Thymus (tissue), 11 donors: ENCODE data around the gene CCL7. TPM values are rescaled to one million over a fixed set of nuclear protein-coding genes. Genes with fewer than 3 reads are reported as not detected.

ENCODE experiments used
- DNase-seq, 9 donors: peaks; one replicate each; pipeline ENCODE4 v3.0.0-alpha.2; 2013; ENCODE audit warnings: low spot score in 9 of 9, low read depth in 6 of 9, missing footprints in 1 of 9
- H3K27ac ChIP-seq, 2 donors: one replicate each; pipeline ENCODE4 v1.5.1; 2013; ENCODE audit warnings: control low read depth in 1 of 2, low read depth in 1 of 2, low read length in 1 of 2, mild to moderate bottlenecking in 1 of 2, moderate library complexity in 1 of 2
- H3K27me3 ChIP-seq, 2 donors: one replicate each; pipeline ENCODE4 v1.5.1; 2013; ENCODE audit warnings: low read length in 1 of 2; ENCODE audit not compliant: control insufficient read depth in 2 of 2, insufficient read depth in 1 of 2
- H3K36me3 ChIP-seq, 2 donors: one replicate each; pipeline ENCODE4 v1.5.1; 2013; ENCODE audit warnings: low read length in 1 of 2, mild to moderate bottlenecking in 1 of 2, moderate library complexity in 1 of 2; ENCODE audit not compliant: control insufficient read depth in 2 of 2, insufficient read depth in 2 of 2
- H3K4me1 ChIP-seq, 2 donors: one replicate each; pipeline ENCODE4 v1.5.1; 2013; ENCODE audit warnings: low read length in 2 of 2; ENCODE audit not compliant: control insufficient read depth in 2 of 2, insufficient read depth in 2 of 2
- H3K4me3 ChIP-seq, 2 donors: one replicate each; pipeline ENCODE4 v1.5.1; 2013; ENCODE audit warnings: low read length in 2 of 2, control low read depth in 1 of 2, mild to moderate bottlenecking in 1 of 2
- H3K9me3 ChIP-seq, 2 donors: one replicate each; pipeline ENCODE4 v1.5.1; 2013; ENCODE audit warnings: low read length in 1 of 2, mild to moderate bottlenecking in 1 of 2; ENCODE audit not compliant: control insufficient read depth in 2 of 2, insufficient read depth in 1 of 2
- WGBS: extraction: QIAGEN DNeasy Blood & Tissue Kit; methylation state at CpG from one replicate; pipeline ENCODE4 v1.1.7; 2013; 5-methylcytosine and 5-hydroxymethylcytosine counted together
- polyA plus RNA-seq: library from polyadenylated mRNA; stranded (reverse); fragments of 200-250 nt; gene quantifications from one replicate; pipeline ENCODE4 v1.2.3, GENCODE V29; 2013
- total RNA-seq: library from RNA; stranded (reverse); fragments of 120-200 nt; gene quantifications from one replicate; pipeline ENCODE4 v1.2.4, GENCODE V29; 2013
- donor health status: healthy.

CCL7 gene
- total and polyA plus RNA-seq, 2 donors, result 0.47 to 5.4 TPM

DNA sequence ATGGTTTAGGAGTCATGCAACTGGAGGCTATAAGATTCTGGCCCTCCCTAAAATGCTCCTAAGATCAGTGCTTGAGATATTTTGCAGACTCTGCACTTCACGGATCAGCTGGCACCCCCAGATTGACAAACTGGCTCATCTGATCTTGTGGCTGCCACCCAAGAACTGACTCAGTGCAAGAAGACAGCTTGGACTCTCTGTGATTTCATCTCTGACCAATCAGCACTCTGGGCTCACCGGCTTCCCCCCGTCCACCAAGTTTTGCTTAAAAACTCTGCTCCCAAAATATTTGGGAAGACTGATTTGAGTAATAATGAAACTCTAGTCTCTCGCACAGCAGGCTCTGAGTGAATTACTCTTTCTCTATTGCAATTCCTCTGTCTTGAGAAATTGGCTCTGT, 41.2 kb upstream of the CCL7 start:
- no peak overlapping the region for H3K27ac ChIP-seq
- H3K9me3 ChIP-seq, result peaks cover 0 to 3% of the 10 kb centered on the region in 2 donors
- peaks cover 3 to 6% of the 10 kb centered on the region in 2 donors for H3K4me1 ChIP-seq
- no peaks in the 10 kb centered on the region for H3K27me3 ChIP-seq
- no peaks in the 10 kb centered on the region for H3K36me3 ChIP-seq
- no peak overlapping the region for H3K4me3 ChIP-seq
- DNase-seq, result no peak
- 95% methylated on average over 4 of the region's 4 CpGs for WGBS

DNA sequence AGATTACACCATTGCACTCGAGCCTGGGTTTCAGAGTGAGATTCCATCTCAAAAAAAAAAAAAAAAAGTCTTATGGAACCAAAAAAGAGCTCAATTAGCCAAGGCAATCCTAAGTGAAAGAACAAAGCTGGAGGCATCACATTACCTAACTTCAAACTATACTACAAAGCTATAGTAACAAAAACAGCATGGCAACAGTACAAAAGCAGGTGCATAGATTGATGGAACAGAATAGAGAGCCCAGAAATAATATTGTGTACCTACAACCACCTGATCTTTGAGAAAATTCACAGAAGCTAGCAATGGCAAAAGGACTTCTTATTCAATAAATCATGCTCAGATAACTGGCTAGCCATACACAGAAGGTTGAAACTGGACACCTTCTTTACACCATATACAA, 39.7 kb upstream of the CCL7 start:
- no peak for DNase-seq
- Histone ChIP-seq H3K36me3 (no peaks in the 10 kb centered on the region), H3K27me3 (no peaks in the 10 kb centered on the region), H3K4me1 (peaks cover 5 to 20% of the 10 kb centered on the region in 2 donors), H3K4me3 (no peak overlapping the region), H3K9me3 (peaks cover 0 to 3% of the 10 kb centered on the region in 2 donors), H3K27ac (no peak overlapping the region)
- WGBS, result 97% methylated on average over 1 of the region's 1 CpG

DNA sequence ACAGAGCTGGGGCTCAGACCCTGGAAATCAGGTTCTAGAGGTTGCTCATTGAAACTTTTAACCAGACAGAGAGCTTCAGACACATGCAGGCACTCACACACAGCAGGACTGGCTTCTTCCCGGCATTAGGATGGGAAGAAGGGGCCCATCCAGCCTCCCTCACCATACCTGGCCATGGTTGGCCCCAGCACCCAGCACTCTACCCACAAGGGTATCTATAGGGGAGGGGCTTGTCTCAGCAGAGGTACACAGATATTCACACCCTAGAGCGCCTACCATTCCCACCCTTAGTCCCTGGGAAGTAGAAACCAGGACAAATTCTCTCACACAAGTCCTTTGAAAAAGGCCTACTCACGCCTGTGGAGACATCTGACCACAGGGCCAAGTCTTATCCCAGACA, 35.4 kb upstream of the CCL7 start:
- peaks cover 0 to 3% of the 10 kb centered on the region in 2 donors for H3K9me3 ChIP-seq
- H3K4me1 ChIP-seq, result peaks cover 5 to 28% of the 10 kb centered on the region in 2 donors
- peak overlapping the region in 1 of 2 donors; percentile 20 for H3K27ac ChIP-seq
- H3K27me3 ChIP-seq, result no peaks in the 10 kb centered on the region
- no peaks in the 10 kb centered on the region for H3K36me3 ChIP-seq
- no peak for DNase-seq
- H3K4me3 ChIP-seq, result no peak overlapping the region
- WGBS, result 97% methylated on average over 3 of the region's 3 CpGs

DNA sequence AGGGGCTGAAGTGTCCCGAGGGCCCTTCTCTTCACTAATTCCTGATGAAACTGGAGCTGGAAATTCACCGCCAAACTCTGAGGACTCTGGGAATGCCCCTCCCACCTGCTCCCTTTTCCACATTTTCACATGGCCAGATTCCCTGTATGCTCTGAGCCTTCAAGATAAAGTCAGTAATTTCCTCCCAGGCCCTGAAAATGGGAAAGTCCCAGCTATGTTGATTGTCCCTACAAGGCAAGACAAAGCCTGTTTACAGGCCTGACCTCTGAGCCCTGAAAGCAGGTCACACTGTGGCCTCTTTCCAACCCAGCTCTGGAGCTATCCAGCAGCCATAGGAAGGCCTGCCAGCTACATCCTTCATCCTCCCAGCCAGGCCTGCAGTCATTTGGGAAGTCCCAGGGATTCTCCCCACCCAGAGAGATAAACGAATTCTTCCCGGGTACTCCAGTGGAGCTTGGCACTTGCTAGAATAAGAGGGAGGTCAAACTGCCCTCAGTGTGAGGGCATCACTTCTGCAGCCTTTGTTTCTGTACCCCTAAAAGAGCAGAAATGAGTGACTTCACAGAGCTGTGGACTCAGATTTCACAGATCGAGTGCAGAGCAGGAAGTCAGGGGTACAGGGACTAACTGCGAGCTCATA, 34.5 kb upstream of the CCL7 start:
- Histone ChIP-seq H3K4me3 (no peak overlapping the region), H3K4me1 (peaks cover 5 to 28% of the 10 kb centered on the region in 2 donors), H3K36me3 (no peaks in the 10 kb centered on the region), H3K27ac (peak overlapping the region; percentile 53 to 56), H3K27me3 (no peaks in the 10 kb centered on the region), H3K9me3 (no peaks in the 10 kb centered on the region)
- DNase-seq, result peak in 1 of 9 donors; percentile 30
- WGBS, result 77% methylated on average over 6 of the region's 6 CpGs

DNA sequence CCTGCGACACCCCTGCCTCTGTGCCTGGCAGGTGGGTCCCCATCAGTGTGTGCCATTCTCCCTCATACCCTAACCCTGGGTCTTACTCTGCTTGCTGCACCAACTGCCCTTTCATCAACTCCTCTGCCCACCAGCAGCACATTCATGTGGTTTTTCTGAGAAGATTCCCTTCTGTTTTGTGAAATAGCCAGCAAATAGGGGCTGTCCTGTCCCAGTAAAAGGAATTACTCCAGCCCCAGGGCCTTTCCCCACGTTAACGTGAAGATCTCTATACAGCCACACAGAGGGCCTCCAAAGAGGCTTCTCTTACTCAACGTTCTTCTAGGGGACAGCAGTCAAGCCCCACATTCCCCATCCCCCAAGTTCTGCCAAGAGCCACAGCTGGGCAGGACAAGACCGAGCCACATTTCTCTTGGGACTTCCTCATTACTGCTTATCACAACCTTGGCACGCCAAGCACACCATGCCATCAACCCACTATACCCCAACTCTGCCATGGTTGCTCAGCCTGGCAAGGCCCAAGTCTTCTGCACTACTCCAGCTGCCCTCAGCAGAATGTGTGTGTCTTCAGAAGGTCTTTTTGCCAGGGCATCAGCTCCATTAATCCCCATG, 33.6 kb upstream of the CCL7 start:
- Histone ChIP-seq H3K27me3 (no peaks in the 10 kb centered on the region), H3K4me1 (peaks cover 5 to 28% of the 10 kb centered on the region in 2 donors), H3K27ac (peak overlapping the region in 1 of 2 donors; percentile 53), H3K36me3 (no peaks in the 10 kb centered on the region), H3K9me3 (no peaks in the 10 kb centered on the region), H3K4me3 (no peak overlapping the region)
- DNase-seq, result no peak
- WGBS, result 66% methylated on average over 6 of the region's 6 CpGs

DNA sequence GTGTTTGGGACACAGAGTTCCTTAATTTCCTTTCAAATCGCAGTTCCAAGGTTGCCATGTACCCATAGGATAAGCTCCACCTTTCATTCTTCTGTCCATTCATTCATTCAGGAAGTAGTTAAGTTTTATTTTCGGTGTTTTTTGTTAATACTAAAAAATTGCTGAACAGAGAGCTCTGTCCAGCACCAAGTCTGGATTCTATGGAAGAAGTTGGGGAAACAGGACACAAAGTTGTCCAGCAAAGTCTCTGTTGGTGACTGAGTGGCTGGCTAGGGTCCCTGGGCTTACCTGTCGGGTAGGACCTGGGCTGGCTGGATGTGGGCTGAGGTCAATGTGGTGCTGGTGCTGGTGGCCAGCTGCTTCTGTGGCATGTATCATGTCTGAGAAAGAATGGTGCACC, 32.6 kb upstream of the CCL7 start:
- Histone ChIP-seq H3K4me3 (no peak overlapping the region), H3K36me3 (no peaks in the 10 kb centered on the region), H3K4me1 (peaks cover 5 to 28% of the 10 kb centered on the region in 2 donors), H3K27ac (no peak overlapping the region), H3K27me3 (no peaks in the 10 kb centered on the region), H3K9me3 (no peaks in the 10 kb centered on the region)
- no peak for DNase-seq
- 96% methylated on average over 3 of the region's 3 CpGs for WGBS

DNA sequence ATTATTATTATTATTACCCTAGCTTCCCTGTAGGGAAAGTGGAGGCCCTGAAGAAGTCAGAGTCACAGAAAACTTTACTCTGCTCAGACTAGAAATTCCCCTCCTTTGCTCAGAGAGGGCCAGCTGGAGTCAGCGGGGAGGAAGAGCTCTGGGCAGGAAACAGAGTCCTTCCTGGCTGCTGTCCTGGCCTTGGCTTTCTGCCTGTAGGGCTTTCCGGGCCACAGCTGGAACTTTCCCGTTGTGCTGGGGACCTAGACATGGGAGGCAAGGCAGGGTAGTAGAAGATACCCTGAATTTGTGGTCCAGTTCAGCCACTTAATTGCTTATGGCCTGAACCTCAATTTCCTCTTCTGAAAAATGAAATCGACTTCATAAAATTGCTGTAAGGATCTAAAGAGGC, 29.0 kb upstream of the CCL7 start:
- peaks cover 0 to 6% of the 10 kb centered on the region in 2 donors for H3K4me1 ChIP-seq
- H3K27ac ChIP-seq, result peak overlapping the region in 1 of 2 donors; percentile 52
- no peaks in the 10 kb centered on the region for H3K36me3 ChIP-seq
- no peaks in the 10 kb centered on the region for H3K9me3 ChIP-seq
- 4% methylated on average over 4 of the region's 4 CpGs for WGBS
- H3K4me3 ChIP-seq, result no peak overlapping the region
- no peaks in the 10 kb centered on the region for H3K27me3 ChIP-seq
- DNase-seq, result no peak

DNA sequence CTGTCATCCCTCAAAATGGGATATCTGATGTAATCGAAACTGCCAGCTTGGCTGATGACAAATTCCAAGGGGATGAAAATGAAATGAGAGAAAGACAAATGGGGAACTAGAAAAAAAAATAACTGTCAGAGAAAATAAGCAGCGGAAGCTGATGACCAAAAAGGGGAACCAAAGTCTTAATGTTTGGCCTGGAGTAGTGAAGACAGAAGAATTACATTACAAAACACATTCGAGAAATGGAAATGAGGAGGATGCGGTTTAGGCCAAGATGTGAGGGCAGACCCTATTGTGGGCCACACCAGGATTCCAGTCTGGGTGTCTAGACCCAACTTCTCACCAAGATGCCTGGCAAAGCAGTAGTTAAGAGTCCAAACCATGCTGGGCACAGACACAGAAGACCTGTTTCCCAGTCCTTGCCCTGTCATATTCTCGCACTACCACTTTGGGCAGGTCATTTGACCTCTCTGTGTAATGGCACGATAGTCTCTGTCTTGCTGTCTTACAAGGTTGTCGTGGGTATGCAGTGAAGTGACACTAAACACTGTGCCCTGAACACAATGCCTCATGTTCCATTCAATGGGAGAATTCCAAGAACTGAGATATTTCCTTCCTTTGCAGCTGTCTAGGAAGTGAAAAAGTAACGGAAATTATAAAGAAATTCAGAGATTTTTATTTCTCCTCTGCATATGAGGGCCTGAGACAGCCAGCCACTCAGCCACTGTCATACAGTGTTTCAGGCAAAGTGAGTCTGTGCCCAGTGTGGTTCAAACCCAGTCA, 27.2 kb upstream of the CCL7 start:
- WGBS, result 48% methylated on average over 8 of the region's 8 CpGs
- no peaks in the 10 kb centered on the region for H3K4me1 ChIP-seq
- H3K27me3 ChIP-seq, result no peaks in the 10 kb centered on the region
- H3K4me3 ChIP-seq, result no peak overlapping the region
- no peaks in the 10 kb centered on the region for H3K36me3 ChIP-seq
- no peak for DNase-seq
- no peaks in the 10 kb centered on the region for H3K9me3 ChIP-seq
- peak overlapping the region in 1 of 2 donors; percentile 53 for H3K27ac ChIP-seq
